Panc1 (cell line): ENCODE measurements around the gene MAP3K4. TPM values are rescaled to one million over a fixed set of nuclear protein-coding genes. Genes with fewer than 3 reads are reported as not detected.

Experiments
- ATAC-seq: fragments of 200-7000 bp; cut with Tn5 transposase; 2 replicates; pipeline ENCODE4 v1.9.1; 2020; ENCODE audit warnings: mild to moderate bottlenecking, moderate library complexity
- BruUV-seq: library from RNA; stranded (reverse); fragments of 400-500 nt; replicated peaks from 2 replicates; lab custom pipeline; 2021; lab: Mats Ljungman, UMichigan
- CTCF ChIA-PET: fragments of 300-600 bp; sonication (Branson Sonifier 250); formaldehyde crosslinking; loops from one replicate; lab custom pipeline; 2022; ENCODE audit warnings: antibody characterized with exemption; lab: Charles Lee
- POLR2A ChIA-PET: fragments of 300-600 bp; sonication (Branson Sonifier 250); formaldehyde crosslinking; loops from one replicate; lab custom pipeline; 2022; ENCODE audit warnings: antibody characterized with exemption; lab: Charles Lee
- DNase-seq: peaks from one replicate; pipeline ENCODE4 v3.0.0-alpha.2; 2010; ENCODE audit warnings: low read depth, low spot score
- H3K27ac ChIP-seq: 2 replicates; pipeline ENCODE4 v1.5.1; 2011; ENCODE audit warnings: mild to moderate bottlenecking, low read length, inconsistent platforms
- H3K27me3 ChIP-seq: fragments of 200-500 bp; sonication (Bioruptor generic); 2 replicates; pipeline ENCODE4 v1.6.0; 2014; ENCODE audit warnings: low read length, inconsistent platforms; ENCODE audit not compliant: control insufficient read depth, insufficient read depth
- H3K36me3 ChIP-seq: fragments of 200-500 bp; sonication (Bioruptor generic); 2 replicates; pipeline ENCODE4 v1.5.1; 2014; ENCODE audit warnings: inconsistent platforms, mild to moderate bottlenecking, low read length, moderate library complexity; ENCODE audit not compliant: control insufficient read depth, insufficient read depth
- H3K4me1 ChIP-seq: 2 replicates; pipeline ENCODE4 v1.5.1; 2011; ENCODE audit warnings: inconsistent platforms, mild to moderate bottlenecking, low read length, moderate library complexity; ENCODE audit not compliant: control insufficient read depth, insufficient read depth
- H3K4me3 ChIP-seq, 2 experiments: 2 replicates each; pipeline ENCODE4 v1.5.1; 2011 to 2012; ENCODE audit warnings: low read depth in 2 of 2, low read length in 2 of 2, mild to moderate bottlenecking in 2 of 2, inconsistent platforms in 1 of 2, moderate library complexity in 1 of 2
- H3K9me3 ChIP-seq: fragments of 200-500 bp; sonication (Bioruptor generic); 2 replicates; pipeline ENCODE4 v1.5.1; 2014; ENCODE audit warnings: low read depth, mild to moderate bottlenecking, inconsistent platforms, low read length, moderate library complexity; ENCODE audit not compliant: control insufficient read depth, insufficient read depth
- CTCF ChIP-seq: fragments of 450-650 bp; IDR thresholded peaks from 2 replicates; pipeline ENCODE4 v1.5.1; 2017; ENCODE audit warnings: mild to moderate bottlenecking
- POLR2AphosphoS5 ChIP-seq: IDR thresholded peaks from 2 replicates; pipeline ENCODE4 v1.6.1; 2012; ENCODE audit warnings: mild to moderate bottlenecking, low read depth, low read length, moderate library complexity
- REST ChIP-seq, 2 experiments: IDR thresholded peaks; 2 replicates each; pipeline ENCODE4 v1.6.1; 2011 to 2012; ENCODE audit warnings: low read depth in 2 of 2, control low read depth in 1 of 2, low read length in 1 of 2, mild to moderate bottlenecking in 1 of 2, moderate library complexity in 1 of 2; ENCODE audit not compliant: insufficient read depth in 1 of 2
- SIN3A ChIP-seq: IDR thresholded peaks from 2 replicates; pipeline ENCODE4 v1.6.1; 2012; ENCODE audit warnings: low read depth, mild to moderate bottlenecking, low read length, moderate library complexity, borderline replicate concordance; ENCODE audit not compliant: insufficient read depth
- TCF7L2 ChIP-seq: IDR thresholded peaks from 2 replicates; pipeline ENCODE4 v1.6.1; 2011; ENCODE audit warnings: mild to moderate bottlenecking, low read depth, low read length, inconsistent platforms
- in situ Hi-C: cut with HindIII; loops from 2 replicates; pipeline ENCODE4 v1.10.0; 2016; ENCODE audit warnings: low sequenced_read_pairs, low pct_unique_long_range_greater_than_20kb
- intact Hi-C: fragments of 100-400 bp; cut with micrococcal nuclease; formaldehyde crosslinking; loops from one replicate; pipeline ENCODE4 v1.10.0; 2022; ENCODE audit not compliant: unreplicated experiment
- total RNA-seq: library from RNA; stranded (reverse); gene quantifications from one replicate; pipeline ENCODE4 v1.2.1, GENCODE V29; 2021; ENCODE audit not compliant: unreplicated experiment

Gene MAP3K4
- total RNA-seq, 1 experiment from 2014 or later, result 49.3 TPM

- no TSS peak for BruUV-seq
- intact Hi-C loops (loop anchor here (2.0 to 5.0 kb wide), 2 partner anchors 62 to 379 kb away; no protein-coding TSS in a partner anchor), in situ Hi-C loops (no loop called here)
- Histone ChIP-seq H3K4me1 (peaks cover 18% of the 10 kb centered on the region), H3K9me3 (no peaks in the 10 kb centered on the region), H3K27me3 (no peaks in the 10 kb centered on the region), H3K27ac (peak overlapping the region; percentile 27), H3K36me3 (no peaks in the 10 kb centered on the region; the same call in 1 of the 2 replicates), H3K4me3 (peak overlapping the region; percentile 67 to 94)
- no peak for DNase-seq
- ATAC-seq, result no peak
- ChIA-PET POLR2A (no interaction called here), CTCF (interaction anchor here (0.9 to 1.2 kb wide), 2 partner anchors 62 to 242 kb away, joined by 3 to 8 read pairs; no protein-coding TSS in a partner anchor)
- TF ChIP-seq POLR2AphosphoS5 (no peak), REST (IDR thresholded peaks at IDR 0.05; ENCODE audit: insufficient read depth in 1 of 2, low read depth in 2 of 2, low read length in 1 of 2) (no peak), CTCF (peak; percentile 46; the same call in 1 of the 2 replicates)
Observed at GRCh38 chr6:160992980-160993314, 1.4 kb downstream of the MAP3K4 start.

GRCh38 chr6:160995271-160995670, 3.7 kb downstream of the MAP3K4 start:
- ATAC-seq, result no peak
- Histone ChIP-seq H3K36me3 (no peaks in the 10 kb centered on the region; the same call in 1 of the 2 replicates), H3K9me3 (no peaks in the 10 kb centered on the region), H3K27me3 (no peaks in the 10 kb centered on the region), H3K4me3 (no peak overlapping the region), H3K4me1 (peaks cover 18% of the 10 kb centered on the region), H3K27ac (no peak overlapping the region)
- intact Hi-C loops (no loop called here), in situ Hi-C loops (no loop called here)
- POLR2A ChIA-PET, result no interaction called here
- DNase-seq, result no peak
- CTCF ChIA-PET, result no interaction called here
- TF ChIP-seq CTCF (no peak), POLR2AphosphoS5 (no peak), SIN3A (no peak), REST (IDR thresholded peaks at IDR 0.05; ENCODE audit: insufficient read depth in 1 of 2, low read depth in 2 of 2, low read length in 1 of 2) (no peak), TCF7L2 (no peak)
- no TSS peak for BruUV-seq
